H1 (cell line): ENCODE results near the gene MORC2. TPM values are rescaled to one million over a fixed set of nuclear protein-coding genes. Genes with fewer than 3 reads are reported as not detected.
A peak's percentile ranks its signal among the peaks of the same experiment; 100 is the strongest.

Experiments
- CTCF ChIA-PET: fragments of 300-600 bp; sonication (Branson Sonifier 250); formaldehyde crosslinking; loops from one replicate; lab custom pipeline; 2021; ENCODE audit not compliant: partially characterized antibody; lab: Charles Lee
- POLR2A ChIA-PET: fragments of 300-600 bp; sonication (Branson Sonifier 250); formaldehyde crosslinking; loops from one replicate; lab custom pipeline; 2021; ENCODE audit warnings: inconsistent platforms; ENCODE audit not compliant: partially characterized antibody; lab: Charles Lee
- DNase-seq, 2 experiments: peaks; one replicate each; pipeline versions ENCODE4 v3.0.0 to v3.0.0-alpha.2; 2010 to 2022; ENCODE audit warnings: low spot score in 2 of 2, low read depth in 1 of 2, mixed read lengths in 1 of 2
- FAIRE-seq: peaks from 2 replicates; lab custom pipeline; 2011; peaks lifted over from hg19 to GRCh38; lab: Jason Lieb, UNC
- H2AFZ ChIP-seq: 2 replicates; pipeline ENCODE4 v1.8.1; 2012; ENCODE audit warnings: low read length, inconsistent platforms
- H2AK5ac ChIP-seq: 2 replicates; pipeline ENCODE4 v1.6.1; 2013; ENCODE audit warnings: low read depth, low read length
- H2BK120ac ChIP-seq: replicated peaks from 2 replicates; pipeline ENCODE3; 2013; ENCODE audit warnings: low read depth, low read length, inconsistent platforms
- H2BK12ac ChIP-seq: 2 replicates; pipeline ENCODE4 v1.6.1; 2013; ENCODE audit warnings: low read depth, low read length
- H2BK15ac ChIP-seq: 2 replicates; pipeline ENCODE4 v1.6.1; 2013; ENCODE audit warnings: low read length
- H2BK20ac ChIP-seq: 2 replicates; pipeline ENCODE4 v1.6.1; 2013; ENCODE audit warnings: low read length
- H2BK5ac ChIP-seq: 2 replicates; pipeline ENCODE4 v1.6.1; 2013; ENCODE audit warnings: low read depth, low read length
- H3K14ac ChIP-seq: 2 replicates; pipeline ENCODE4 v1.6.1; 2013; ENCODE audit warnings: inconsistent platforms; ENCODE audit not compliant: insufficient read length
- H3K18ac ChIP-seq: 2 replicates; pipeline ENCODE4 v1.6.1; 2013; ENCODE audit warnings: low read length; ENCODE audit errors: extremely low read depth
- H3K23ac ChIP-seq: 2 replicates; pipeline ENCODE4 v1.6.1; 2013; ENCODE audit warnings: inconsistent platforms; ENCODE audit not compliant: insufficient read length
- H3K23me2 ChIP-seq: 2 replicates; pipeline ENCODE4 v1.6.1; 2013; ENCODE audit warnings: low read depth, low read length
- H3K27ac ChIP-seq: 2 replicates; pipeline ENCODE4 v1.6.1; 2011; ENCODE audit warnings: low read depth, low read length, inconsistent platforms
- H3K27me3 ChIP-seq, 4 experiments: replicated peaks in 1 of 4; 1 replicate in 1 of 4; 2 replicates in 3 of 4; pipeline versions ENCODE4 v1.6.1 to v1.8.1; 2011 to 2013; ENCODE audit warnings: low read length in 3 of 4, mild to moderate bottlenecking in 3 of 4, inconsistent platforms in 2 of 4, mixed read lengths in 2 of 4, moderate library complexity in 1 of 4; ENCODE audit not compliant: control insufficient read depth in 3 of 4, insufficient read depth in 3 of 4; ENCODE audit errors: extremely low read depth in 1 of 4
- H3K36me3 ChIP-seq, 4 experiments: 2 replicates each; pipeline versions ENCODE4 v1.6.1 to v1.8.1; 2011 to 2013; ENCODE audit warnings: mild to moderate bottlenecking in 4 of 4, low read length in 3 of 4, moderate library complexity in 2 of 4, control low read depth in 1 of 4, inconsistent platforms in 1 of 4; ENCODE audit not compliant: insufficient read depth in 4 of 4, control insufficient read depth in 2 of 4
- H3K4ac ChIP-seq: replicated peaks from 2 replicates; pipeline ENCODE3; 2013; ENCODE audit warnings: low read length, low read depth, mixed read lengths, inconsistent platforms; ENCODE audit not compliant: insufficient read length
- H3K4me1 ChIP-seq, 4 experiments: replicated peaks in 1 of 4; 1 replicate in 1 of 4; 2 replicates in 3 of 4; pipeline versions ENCODE4 v1.6.1 to v1.8.1; 2011 to 2013; ENCODE audit warnings: low read length in 3 of 4, inconsistent platforms in 2 of 4, mixed read lengths in 1 of 4; ENCODE audit not compliant: insufficient read depth in 4 of 4, control insufficient read depth in 3 of 4
- H3K4me2 ChIP-seq, 2 experiments: 2 replicates each; pipeline versions ENCODE4 v1.6.1 to v1.8.1; 2011 to 2013; ENCODE audit warnings: low read depth in 2 of 2, low read length in 2 of 2, control low read depth in 1 of 2, inconsistent platforms in 1 of 2, mild to moderate bottlenecking in 1 of 2; ENCODE audit not compliant: insufficient read depth in 1 of 2
- H3K4me3 ChIP-seq, 4 experiments: fragments of 200-600, 300-600 bp in 1 of 4; sonication (generic), shearing (Covaris generic), sonication (Bioruptor Twin) in 1 of 4; 2 replicates each; pipeline versions ENCODE4 v1.5.1 to v1.8.1; 2011 to 2016; ENCODE audit warnings: low read length in 4 of 4, low read depth in 3 of 4, control low read depth in 2 of 4, inconsistent platforms in 2 of 4, mild to moderate bottlenecking in 2 of 4, mixed read lengths in 1 of 4, moderate library complexity in 1 of 4; ENCODE audit not compliant: insufficient read depth in 2 of 4; ENCODE audit errors: extremely low read depth in 1 of 4
- H3K56ac ChIP-seq: replicated peaks from 2 replicates; pipeline ENCODE3; 2013; ENCODE audit warnings: low read depth, mild to moderate bottlenecking, mixed read lengths, low read length, inconsistent platforms; ENCODE audit not compliant: insufficient read length
- H3K79me1 ChIP-seq: 2 replicates; pipeline ENCODE4 v1.6.1; 2013; ENCODE audit warnings: low read depth, low read length, control low read depth
- H3K79me2 ChIP-seq, 2 experiments: 2 replicates each; pipeline versions ENCODE4 v1.6.1 to v1.8.1; 2012 to 2013; ENCODE audit warnings: low read length in 2 of 2, mild to moderate bottlenecking in 2 of 2, inconsistent platforms in 1 of 2; ENCODE audit not compliant: insufficient read depth in 2 of 2, control insufficient read depth in 1 of 2
- H3K9ac ChIP-seq, 4 experiments: replicated peaks in 1 of 4; 1 replicate in 1 of 4; 2 replicates in 3 of 4; pipeline versions ENCODE4 v1.6.1 to v1.8.1; 2011 to 2013; ENCODE audit warnings: low read depth in 3 of 4, low read length in 3 of 4, control low read depth in 2 of 4, mild to moderate bottlenecking in 2 of 4, moderate library complexity in 2 of 4, inconsistent platforms in 1 of 4; ENCODE audit errors: extremely low read depth in 1 of 4
- H3K9me3 ChIP-seq, 2 experiments: 2 replicates each; pipeline versions ENCODE4 v1.6.1 to v1.8.1; 2012 to 2013; ENCODE audit warnings: mild to moderate bottlenecking in 2 of 2, moderate library complexity in 2 of 2, control low read depth in 1 of 2, inconsistent platforms in 1 of 2, low read depth in 1 of 2, low read length in 1 of 2, mixed read lengths in 1 of 2; ENCODE audit not compliant: insufficient read depth in 2 of 2
- H4K20me1 ChIP-seq, 2 experiments: replicated peaks in 1 of 2; 2 replicates each; pipeline versions ENCODE3 to v1.8.1; 2011 to 2013; ENCODE audit warnings: inconsistent platforms in 2 of 2, low read length in 2 of 2, mild to moderate bottlenecking in 1 of 2; ENCODE audit not compliant: insufficient read depth in 2 of 2, control insufficient read depth in 1 of 2
- H4K5ac ChIP-seq: 2 replicates; pipeline ENCODE4 v1.6.1; 2013; ENCODE audit warnings: low read length, low read depth, mixed read lengths, inconsistent platforms; ENCODE audit not compliant: insufficient read length
- H4K8ac ChIP-seq: 2 replicates; pipeline ENCODE4 v1.8.0; 2013; ENCODE audit warnings: mild to moderate bottlenecking, moderate library complexity, low read length, inconsistent platforms; ENCODE audit not compliant: insufficient read depth; ENCODE audit errors: extremely low read depth
- H4K91ac ChIP-seq: replicated peaks from 2 replicates; pipeline ENCODE3; 2013; ENCODE audit warnings: low read length, mixed read lengths, inconsistent platforms; ENCODE audit not compliant: insufficient read length
- BACH1 ChIP-seq: IDR thresholded peaks from 2 replicates; pipeline ENCODE4 v1.6.1; 2012; ENCODE audit warnings: low read length, improper control_type of control experiment
- CBX5 ChIP-seq: fragments of 300-800, 300-1000 bp; sonication (generic); IDR thresholded peaks from 2 replicates; pipeline ENCODE4 v1.7.1; 2016; ENCODE audit warnings: antibody characterized with exemption, low read length, low read depth
- CHD2 ChIP-seq: IDR thresholded peaks from 2 replicates; pipeline ENCODE4 v1.6.1; 2012; ENCODE audit warnings: low read length, improper control_type of control experiment
- EP300 ChIP-seq, 2 experiments: IDR thresholded peaks; 1 replicate in 1 of 2; 2 replicates in 1 of 2; pipeline ENCODE4 v1.6.1; 2011 to 2012; ENCODE audit warnings: low read depth in 2 of 2, low read length in 2 of 2, mild to moderate bottlenecking in 2 of 2, borderline replicate concordance in 1 of 2, inconsistent platforms in 1 of 2, moderate library complexity in 1 of 2
- GABPA ChIP-seq: IDR thresholded peaks from 2 replicates; pipeline ENCODE4 v1.6.1; 2011; ENCODE audit warnings: mild to moderate bottlenecking, low read length, moderate library complexity, borderline replicate concordance; ENCODE audit not compliant: insufficient read depth
- HDAC6 ChIP-seq: IDR thresholded peaks from one replicate; pipeline ENCODE4 v1.7.1; 2012; ENCODE audit warnings: low read depth, mild to moderate bottlenecking, inconsistent platforms, low read length, moderate library complexity
- RAD21 ChIP-seq, 2 experiments: IDR thresholded peaks in 1 of 2; conservative IDR thresholded peaks in 1 of 2; 2 replicates each; pipeline ENCODE4 v1.6.1; 2011; ENCODE audit warnings: low read depth in 2 of 2, low read length in 2 of 2, improper control_type of control experiment in 1 of 2, inconsistent platforms in 1 of 2, mild to moderate bottlenecking in 1 of 2, moderate library complexity in 1 of 2
- RXRA ChIP-seq: IDR thresholded peaks from 2 replicates; pipeline ENCODE4 v1.6.1; 2011; ENCODE audit warnings: low read depth, mild to moderate bottlenecking, low read length, moderate library complexity; ENCODE audit not compliant: insufficient read depth
- SIN3A ChIP-seq, 2 experiments: IDR thresholded peaks in 1 of 2; conservative IDR thresholded peaks in 1 of 2; 2 replicates each; pipeline ENCODE4 v1.6.1; 2011 to 2012; ENCODE audit warnings: low read length in 2 of 2, improper control_type of control experiment in 1 of 2, low read depth in 1 of 2, mild to moderate bottlenecking in 1 of 2
- WGBS, 2 experiments: shearing (Covaris generic) in 1 of 2; methylation state at CpG; one replicate each; pipeline versions ENCODE4 v1.1.6 to v1.1.7; 2013 to 2015; ENCODE audit warnings: low lambda C conversion rate in 2 of 2, mixed read lengths in 2 of 2, inconsistent platforms in 1 of 2, low coverage in 1 of 2, missing lambda C conversion rate in 1 of 2; ENCODE audit not compliant: insufficient replicate concordance in 2 of 2, insufficient coverage in 1 of 2, insufficient read length in 1 of 2; ENCODE audit errors: extremely low coverage in 1 of 2, missing lambda C conversion rate in 1 of 2; 5-methylcytosine and 5-hydroxymethylcytosine counted together
- polyA plus RNA-seq, 7 experiments: library from polyadenylated mRNA; depleted of rRNA in 3 of 7; stranded (reverse) in 5 of 7; unstranded in 2 of 7; fragments of >200 nt in 5 of 7; fragments of 200-250 nt in 2 of 7; gene quantifications; 1 replicate in 5 of 7; 2 replicates in 1 of 7; 4 replicates in 1 of 7; pipeline versions ENCODE4 v1.2.1 to v1.2.3, GENCODE V29; 2011 to 2013; ENCODE audit warnings: missing spikeins in 2 of 7, mixed read lengths in 2 of 7
- total RNA-seq: library from RNA; stranded (reverse); fragmentation: NEBNext Ultra II Directional; extraction: Animal tissue kit (Norgen Biotek cat#: 25700); gene quantifications from 2 replicates; pipeline ENCODE4 v1.2.1, GENCODE V29; 2021
- TF ChIP-seq, protein P1 (sequence below): IDR thresholded peaks from 2 replicates; pipeline ENCODE4 v1.6.1; 2011; ENCODE audit warnings: low read depth, mild to moderate bottlenecking, low read length; ENCODE audit not compliant: insufficient read depth

Gene MORC2
- total and polyA plus RNA-seq, 2 of the 8 experiments (the other 6 are each of a cell fraction or from before 2014, with no cell fraction given), result 15.4 to 68.0 TPM

DNA sequence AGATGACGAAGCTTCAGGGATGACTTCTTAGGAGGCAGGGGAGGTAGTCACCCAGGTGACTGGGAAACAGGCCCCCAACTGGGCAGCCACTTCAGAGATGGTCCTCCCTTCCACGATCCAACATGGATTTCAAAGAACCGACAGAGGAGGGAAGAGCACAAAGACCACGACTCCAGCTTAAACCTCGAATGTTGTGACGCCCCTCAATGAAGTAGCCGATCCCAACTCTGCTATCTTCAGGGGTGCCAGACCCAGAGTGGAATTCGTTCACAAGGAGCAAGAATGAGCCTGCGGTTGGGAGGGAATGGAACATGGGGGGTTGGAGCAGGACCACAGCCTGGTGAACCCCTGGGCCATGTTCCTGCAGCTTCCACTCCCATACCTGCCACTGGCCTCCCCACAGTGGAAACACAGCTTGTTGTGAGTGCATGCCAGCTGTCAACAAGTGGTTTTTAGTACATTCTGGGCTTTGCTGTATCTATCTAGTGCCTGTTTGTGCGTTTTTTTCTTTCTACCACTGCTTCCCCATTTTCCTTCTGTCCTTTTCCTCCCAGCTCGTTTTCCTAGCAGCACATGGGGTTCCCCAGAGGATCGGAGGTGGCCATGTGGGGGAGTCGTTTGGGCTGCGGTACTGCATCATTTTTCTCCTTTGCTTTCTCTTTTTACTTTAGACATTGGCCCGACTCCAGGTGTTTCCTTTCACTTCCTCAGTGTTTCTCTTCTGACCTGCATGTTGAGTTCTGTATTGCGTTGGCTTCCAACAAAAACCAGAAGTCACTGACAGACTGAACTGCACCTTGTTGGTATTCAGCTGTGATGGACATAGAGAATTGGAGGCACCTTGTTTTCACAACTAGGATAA, 65.8 kb downstream of the MORC2 start:
- Histone ChIP-seq H4K5ac (no peak overlapping the region), H3K4me1 (no peaks in the 10 kb centered on the region), H3K18ac (no peak overlapping the region), H3K9me3 (no peaks in the 10 kb centered on the region), H2BK20ac (no peak overlapping the region), H2BK5ac (no peak overlapping the region), H4K91ac (no peak overlapping the region), H3K4me2 (no peak overlapping the region), H3K27ac (no peak overlapping the region), H2AK5ac (no peak overlapping the region), H4K8ac (no peak overlapping the region), H3K56ac (no peak overlapping the region), H3K23ac (no peak overlapping the region), H2AFZ (no peak overlapping the region), H3K4me3 (no peak overlapping the region), H4K20me1 (no peaks in the 10 kb centered on the region), H3K27me3 (no peaks in the 10 kb centered on the region), H3K23me2 (no peaks in the 10 kb centered on the region), H2BK12ac (no peak overlapping the region), H2BK120ac (no peak overlapping the region), H3K79me2 (no peaks in the 10 kb centered on the region), H2BK15ac (no peak overlapping the region), H3K9ac (no peak overlapping the region), H3K79me1 (no peaks in the 10 kb centered on the region), H3K14ac (no peak overlapping the region), H3K4ac (no peak overlapping the region), H3K36me3 (peaks cover 3 to 46% (median 18%) of the 10 kb centered on the region in 4 experiments; a peak in 6 of 8 replicates)
- WGBS, 2 experiments, result 89% methylated on average over 16 of the region's 16 CpGs; no CpG with 5 or more reads in 1 of the 2 experiments
- ChIA-PET POLR2A (interaction anchor here (1.1 to 1.4 kb wide), 3 partner anchors 9 to 65 kb away, joined by 3 to 4 read pairs (median 3); no protein-coding TSS in a partner anchor), CTCF (interaction anchor here (1.0 to 2.3 kb wide), 4 partner anchors 12 to 140 kb away, joined by 3 to 7 read pairs (median 4); no protein-coding TSS in a partner anchor)
- DNase-seq (peak in 1 of 2 experiments; percentile 20), FAIRE-seq (no peak)
- no peak for TF ChIP-seq SIN3A (conservative IDR thresholded peaks at IDR 0.05 in 1 of 2, IDR thresholded peaks at IDR 0.05 in 1 of 2; ENCODE audit: low read depth in 1 of 2, low read length in 2 of 2)
- no peak for TF ChIP-seq GABPA
- TF ChIP-seq RXRA, result no peak
- TF ChIP-seq BACH1, result no peak
- no peak for TF ChIP-seq HDAC6
- no peak for TF ChIP-seq EP300 (IDR thresholded peaks at IDR 0.05; ENCODE audit: borderline replicate concordance in 1 of 2, low read depth in 2 of 2, low read length in 2 of 2)
- no peak for TF ChIP-seq CHD2
- TF ChIP-seq RAD21 (IDR thresholded peaks at IDR 0.05 in 1 of 2, conservative IDR thresholded peaks at IDR 0.05 in 1 of 2; ENCODE audit: low read depth in 2 of 2, low read length in 2 of 2), result no peak
- TF ChIP-seq CBX5, result no peak
- TF ChIP-seq, protein P1, sequence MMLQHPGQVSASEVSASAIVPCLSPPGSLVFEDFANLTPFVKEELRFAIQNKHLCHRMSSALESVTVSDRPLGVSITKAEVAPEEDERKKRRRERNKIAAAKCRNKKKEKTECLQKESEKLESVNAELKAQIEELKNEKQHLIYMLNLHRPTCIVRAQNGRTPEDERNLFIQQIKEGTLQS, result no peak
